Suprapubic skin (tissue), 3 donors: ENCODE results near the gene TRIM54.

Experiments
- POLR2AphosphoS5 ChIP-seq, 3 donors: sonication (generic); formaldehyde crosslinking; IDR thresholded peaks; one replicate each; pipeline ENCODE4 v1.6.1; 2017; ENCODE audit warnings: antibody characterized with exemption in 3 of 3
- TF ChIP-seq, protein P1 (sequence below), 2 donors: fragments of 200-600 bp in 1 of 2; fragments of 450-650 bp in 1 of 2; sonication (generic) in 1 of 2; IDR thresholded peaks; one replicate each; pipeline ENCODE4 v1.5.1; 2016 to 2019; ENCODE audit warnings: antibody characterized with exemption in 2 of 2, mild to moderate bottlenecking in 1 of 2, moderate library complexity in 1 of 2

DNA sequence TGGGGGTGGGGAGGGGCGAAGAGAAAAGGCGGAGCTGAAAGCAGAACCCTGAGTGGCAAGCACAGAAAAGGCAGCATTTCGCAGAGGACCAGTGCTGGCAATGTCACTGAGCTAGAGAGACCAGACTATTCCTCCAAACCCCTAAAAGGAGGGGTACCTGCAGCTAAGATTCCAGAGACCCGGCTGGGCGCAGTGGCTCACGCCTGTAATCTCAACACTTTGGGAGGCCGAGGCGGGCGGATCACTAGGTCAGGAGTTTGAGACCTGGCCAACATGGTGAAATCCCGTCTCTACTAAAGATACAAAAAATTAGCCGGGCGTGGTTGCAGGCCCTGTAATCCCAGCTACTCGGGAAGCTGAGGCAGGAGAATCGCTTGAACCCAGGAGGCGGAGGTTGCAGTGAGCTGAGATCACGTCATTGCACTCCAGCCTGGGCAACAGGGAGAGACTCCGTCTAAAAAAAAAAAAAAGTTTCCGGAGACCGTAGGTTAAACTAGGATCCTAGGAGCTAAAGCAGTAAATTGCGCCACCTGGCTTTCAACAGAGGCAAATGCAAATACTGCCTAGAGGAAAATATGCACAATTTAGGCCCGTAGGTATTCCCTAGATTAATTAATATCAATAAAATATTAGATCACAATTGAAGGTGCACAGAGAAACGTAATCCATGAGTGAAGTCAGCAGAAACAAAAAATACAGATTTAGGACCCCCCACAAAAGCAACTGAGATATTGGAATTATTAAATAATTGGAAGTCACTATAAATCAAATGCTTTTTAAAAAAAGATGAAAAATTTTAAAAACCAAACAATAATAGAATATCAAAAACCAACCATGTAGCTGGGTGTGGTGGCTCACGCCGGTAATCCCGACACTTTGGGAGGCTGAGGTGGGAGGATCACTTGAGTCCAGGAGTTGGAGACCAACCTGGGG, 21.1 kb downstream of the TRIM54 start:
- TF ChIP-seq POLR2AphosphoS5 (IDR thresholded peaks at IDR 0.05): no peak
- TF ChIP-seq, protein P1, sequence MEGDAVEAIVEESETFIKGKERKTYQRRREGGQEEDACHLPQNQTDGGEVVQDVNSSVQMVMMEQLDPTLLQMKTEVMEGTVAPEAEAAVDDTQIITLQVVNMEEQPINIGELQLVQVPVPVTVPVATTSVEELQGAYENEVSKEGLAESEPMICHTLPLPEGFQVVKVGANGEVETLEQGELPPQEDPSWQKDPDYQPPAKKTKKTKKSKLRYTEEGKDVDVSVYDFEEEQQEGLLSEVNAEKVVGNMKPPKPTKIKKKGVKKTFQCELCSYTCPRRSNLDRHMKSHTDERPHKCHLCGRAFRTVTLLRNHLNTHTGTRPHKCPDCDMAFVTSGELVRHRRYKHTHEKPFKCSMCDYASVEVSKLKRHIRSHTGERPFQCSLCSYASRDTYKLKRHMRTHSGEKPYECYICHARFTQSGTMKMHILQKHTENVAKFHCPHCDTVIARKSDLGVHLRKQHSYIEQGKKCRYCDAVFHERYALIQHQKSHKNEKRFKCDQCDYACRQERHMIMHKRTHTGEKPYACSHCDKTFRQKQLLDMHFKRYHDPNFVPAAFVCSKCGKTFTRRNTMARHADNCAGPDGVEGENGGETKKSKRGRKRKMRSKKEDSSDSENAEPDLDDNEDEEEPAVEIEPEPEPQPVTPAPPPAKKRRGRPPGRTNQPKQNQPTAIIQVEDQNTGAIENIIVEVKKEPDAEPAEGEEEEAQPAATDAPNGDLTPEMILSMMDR (IDR thresholded peaks at IDR 0.05): peak; percentile 73 to 83
